Mesenchymal stem cell (in vitro differentiated cells and primary cell): ENCODE data around the gene WDR18.

ENCODE experiments used
- DNase-seq: peaks from one replicate; pipeline ENCODE4 v3.0.0-alpha.2; 2013
- H2AFZ ChIP-seq: one replicate; pipeline ENCODE4 v1.6.1; 2013; ENCODE audit warnings: low read depth, mild to moderate bottlenecking, control low read depth, inconsistent platforms, low read length, moderate library complexity
- H2AK5ac ChIP-seq: 2 replicates; pipeline ENCODE4 v1.6.1; 2013; ENCODE audit warnings: low read length, moderate library complexity, mild to moderate bottlenecking, inconsistent platforms; ENCODE audit not compliant: severe bottlenecking
- H2BK120ac ChIP-seq: one replicate; pipeline ENCODE4 v1.6.1; 2013; ENCODE audit warnings: low read depth, mild to moderate bottlenecking, inconsistent platforms, low read length, moderate library complexity
- H2BK12ac ChIP-seq, 2 experiments: one replicate each; pipeline ENCODE4 v1.6.1; 2013; ENCODE audit warnings: inconsistent platforms in 2 of 2, low read length in 2 of 2, mild to moderate bottlenecking in 2 of 2, moderate library complexity in 2 of 2, control low read depth in 1 of 2
- H2BK15ac ChIP-seq: one replicate; pipeline ENCODE4 v1.6.1; 2013; ENCODE audit warnings: mild to moderate bottlenecking, low read depth, inconsistent platforms; ENCODE audit not compliant: poor library complexity, severe bottlenecking
- H2BK5ac ChIP-seq: 2 replicates; pipeline ENCODE4 v1.6.1; 2013; ENCODE audit warnings: low read depth, mild to moderate bottlenecking, low read length, control low read depth, inconsistent platforms; ENCODE audit not compliant: poor library complexity, severe bottlenecking
- H3K14ac ChIP-seq, 2 experiments: one replicate each; pipeline ENCODE4 v1.6.1; 2013; ENCODE audit warnings: inconsistent platforms in 2 of 2, low read length in 2 of 2, control low read depth in 1 of 2, mild to moderate bottlenecking in 1 of 2, moderate library complexity in 1 of 2
- H3K18ac ChIP-seq, 2 experiments: one replicate each; pipeline ENCODE4 v1.6.1; 2013; ENCODE audit warnings: inconsistent platforms in 2 of 2, low read length in 2 of 2, control low read depth in 1 of 2, low read depth in 1 of 2, mild to moderate bottlenecking in 1 of 2
- H3K23ac ChIP-seq, 2 experiments: one replicate each; pipeline ENCODE4 v1.6.1; 2013; ENCODE audit warnings: inconsistent platforms in 2 of 2, low read length in 2 of 2, mild to moderate bottlenecking in 2 of 2, moderate library complexity in 2 of 2, control low read depth in 1 of 2
- H3K27ac ChIP-seq: 2 replicates; pipeline ENCODE4 v1.5.1; 2013; ENCODE audit warnings: mild to moderate bottlenecking, moderate library complexity, low read length, control low read depth, inconsistent platforms; ENCODE audit not compliant: poor library complexity, severe bottlenecking
- H3K27me3 ChIP-seq, 2 experiments: 2 replicates each; pipeline versions ENCODE4 v1.6.1 to v1.7.0; 2013; ENCODE audit warnings: low read length in 2 of 2, mild to moderate bottlenecking in 2 of 2, moderate library complexity in 2 of 2, control low read depth in 1 of 2, inconsistent platforms in 1 of 2; ENCODE audit not compliant: control insufficient read depth in 1 of 2, insufficient read depth in 1 of 2
- H3K36me3 ChIP-seq, 2 experiments: 2 replicates each; pipeline versions ENCODE4 v1.6.1 to v1.7.0; 2013; ENCODE audit warnings: low read length in 2 of 2, control low read depth in 1 of 2, inconsistent platforms in 1 of 2, low read depth in 1 of 2, mild to moderate bottlenecking in 1 of 2; ENCODE audit not compliant: insufficient read depth in 2 of 2, control insufficient read depth in 1 of 2
- H3K4ac ChIP-seq, 2 experiments: one replicate each; pipeline ENCODE4 v1.6.1; 2013; ENCODE audit warnings: inconsistent platforms in 2 of 2, low read length in 2 of 2, mild to moderate bottlenecking in 2 of 2, moderate library complexity in 2 of 2, control low read depth in 1 of 2, low read depth in 1 of 2
- H3K4me1 ChIP-seq: 2 replicates; pipeline ENCODE4 v1.6.1; 2013; ENCODE audit warnings: low read depth, low read length, control low read depth; ENCODE audit not compliant: control insufficient read depth, insufficient read depth
- H3K4me2 ChIP-seq: 2 replicates; pipeline ENCODE4 v1.6.1; 2013; ENCODE audit warnings: low read length, mild to moderate bottlenecking, inconsistent platforms; ENCODE audit not compliant: poor library complexity, severe bottlenecking
- H3K4me3 ChIP-seq, 2 experiments: 2 replicates each; pipeline versions ENCODE4 v1.5.1 to v1.7.0; 2013; ENCODE audit warnings: low read length in 2 of 2, mild to moderate bottlenecking in 2 of 2, control low read depth in 1 of 2, low read depth in 1 of 2; ENCODE audit not compliant: insufficient read depth in 1 of 2
- H3K79me1 ChIP-seq: replicated peaks from 2 replicates; pipeline ENCODE4 v1.6.1; 2013; ENCODE audit warnings: mild to moderate bottlenecking, control low read depth, low read length, inconsistent platforms; ENCODE audit not compliant: poor library complexity, severe bottlenecking
- H3K9ac ChIP-seq: 2 replicates; pipeline ENCODE4 v1.7.0; 2013; ENCODE audit warnings: mild to moderate bottlenecking, low read length, moderate library complexity
- H3K9me3 ChIP-seq: 2 replicates; pipeline ENCODE4 v1.7.0; 2013; ENCODE audit warnings: mild to moderate bottlenecking, low read length; ENCODE audit not compliant: control insufficient read depth
- H4K8ac ChIP-seq: one replicate; pipeline ENCODE4 v1.6.1; 2013; ENCODE audit warnings: inconsistent platforms, mild to moderate bottlenecking, low read length, moderate library complexity
- H4K91ac ChIP-seq: one replicate; pipeline ENCODE4 v1.6.1; 2013; ENCODE audit warnings: mild to moderate bottlenecking, low read length, inconsistent platforms
- WGBS: methylation state at CpG from one replicate; pipeline ENCODE4 v1.1.7; 2013; ENCODE audit warnings: mixed read lengths; 5-methylcytosine and 5-hydroxymethylcytosine counted together

Gene WDR18

DNA sequence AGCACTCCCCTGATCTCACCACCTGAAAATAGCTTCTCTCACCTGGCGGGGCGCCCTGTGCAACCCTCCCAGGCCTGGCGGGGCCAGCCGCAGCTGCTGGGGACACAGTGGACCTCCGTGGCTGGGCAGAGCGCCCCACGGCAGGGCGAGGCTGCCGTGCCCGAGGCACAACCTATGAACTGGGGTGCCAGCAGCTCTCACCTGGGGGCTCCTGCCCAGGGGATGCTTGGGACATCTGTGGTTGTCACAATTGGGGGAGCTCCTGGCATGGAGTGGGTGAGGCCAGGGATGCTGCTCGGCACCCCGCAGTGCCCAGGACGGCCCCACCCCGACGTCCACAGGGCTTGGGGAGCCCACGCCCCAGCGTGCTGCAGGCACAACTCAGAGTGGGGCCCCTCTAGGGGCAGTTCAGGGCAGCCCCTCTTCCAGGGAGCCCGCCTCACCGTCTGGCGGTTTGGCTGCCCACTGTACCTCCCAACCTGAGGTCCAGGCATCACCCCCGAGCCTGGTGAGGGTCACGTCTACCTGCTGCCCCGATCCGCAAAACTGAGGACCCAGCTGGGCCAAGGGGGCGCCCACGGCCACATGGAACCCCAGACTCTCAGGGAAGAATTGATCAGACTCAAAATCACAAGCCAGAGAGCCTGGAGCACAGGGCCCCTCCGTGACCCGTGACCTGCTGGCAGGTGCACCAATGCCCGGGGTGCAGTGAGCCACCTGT, 31.1 kb downstream of the WDR18 start:
- peak overlapping the region in 1 of 2 experiments; percentile 76 for H3K23ac ChIP-seq
- H3K36me3 ChIP-seq: peaks cover 19 to 79% of the 10 kb centered on the region in 2 experiments
- H3K9me3 ChIP-seq: no peaks in the 10 kb centered on the region
- H3K14ac ChIP-seq: no peak overlapping the region
- H2AFZ ChIP-seq: no peak overlapping the region
- H3K9ac ChIP-seq: peak overlapping the region; percentile 48
- no peak overlapping the region for H3K4me2 ChIP-seq
- no peak overlapping the region for H2BK120ac ChIP-seq
- DNase-seq: no peak
- no peak overlapping the region for H2BK15ac ChIP-seq
- no peak overlapping the region for H4K8ac ChIP-seq
- peaks cover 53% of the 10 kb centered on the region for H3K4me1 ChIP-seq
- no peak overlapping the region for H4K91ac ChIP-seq
- H3K4me3 ChIP-seq: no peak overlapping the region
- peaks cover 16% of the 10 kb centered on the region for H3K79me1 ChIP-seq
- H3K18ac ChIP-seq: peak overlapping the region in 1 of 2 experiments; percentile 5
- H3K4ac ChIP-seq: no peak overlapping the region
- H2BK12ac ChIP-seq: no peak overlapping the region
- WGBS: 96% methylated on average over 24 of the region's 29 CpGs
- no peak overlapping the region for H2AK5ac ChIP-seq
- no peak overlapping the region for H2BK5ac ChIP-seq
- H3K27ac ChIP-seq: no peak overlapping the region
- no peaks in the 10 kb centered on the region for H3K27me3 ChIP-seq

DNA sequence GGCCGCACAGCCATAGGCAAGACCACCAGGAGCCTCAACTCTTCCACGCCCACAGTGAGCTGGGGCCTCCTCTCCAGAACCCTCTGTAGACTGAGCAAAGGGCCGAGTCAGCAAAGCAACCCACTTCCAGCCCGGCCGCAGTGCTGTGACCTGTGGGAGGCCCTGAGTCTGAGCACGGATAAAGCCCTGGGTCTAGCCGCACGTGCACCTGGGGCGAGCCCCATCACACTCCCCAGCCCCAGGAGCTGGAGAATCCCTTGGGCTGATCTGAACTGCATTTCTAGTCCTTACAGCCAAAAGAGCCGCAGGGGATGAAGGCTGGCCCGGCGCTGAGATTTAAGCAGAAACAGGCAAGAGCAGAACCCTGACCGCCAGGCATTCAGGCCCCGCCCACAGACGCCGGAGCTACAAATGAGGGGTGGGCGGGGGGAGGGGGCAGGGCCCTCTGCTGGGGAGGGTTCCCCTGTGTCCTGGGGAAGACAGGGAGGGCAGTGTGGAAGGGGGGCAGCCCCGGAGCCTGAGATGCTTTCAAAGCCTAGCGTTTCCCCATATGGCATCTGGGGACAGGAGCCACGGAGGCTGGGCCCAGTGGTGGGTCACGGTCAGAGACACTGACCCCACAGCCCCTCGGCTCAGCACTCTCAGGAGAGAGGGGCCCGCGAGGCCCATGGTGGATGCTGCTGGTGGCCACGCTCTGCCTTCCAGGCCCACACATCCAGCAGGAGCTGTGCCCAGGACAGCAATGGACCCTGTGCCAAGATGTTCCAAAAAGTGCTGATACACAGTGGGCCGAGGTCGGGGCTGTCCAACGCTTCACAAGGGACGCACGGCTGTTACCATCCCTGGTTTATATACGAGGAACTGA, 31.9 kb downstream of the WDR18 start:
- Histone ChIP-seq H3K79me1 (peaks cover 14% of the 10 kb centered on the region), H4K91ac (peak overlapping the region; percentile 29), H2BK5ac (no peak overlapping the region), H2AK5ac (no peak overlapping the region), H2AFZ (no peak overlapping the region), H3K4ac (no peak overlapping the region), H3K4me3 (peak overlapping the region in 1 of 2 experiments; percentile 8), H3K4me2 (no peak overlapping the region), H2BK12ac (peak overlapping the region in 1 of 2 experiments; percentile 51), H3K27ac (peak overlapping the region; percentile 9), H2BK120ac (no peak overlapping the region), H3K23ac (peak overlapping the region in 1 of 2 experiments; percentile 23), H3K9me3 (no peaks in the 10 kb centered on the region), H3K4me1 (peaks cover 53% of the 10 kb centered on the region), H3K9ac (peak overlapping the region; percentile 48), H4K8ac (no peak overlapping the region), H3K14ac (peak overlapping the region in 1 of 2 experiments; percentile 4), H2BK15ac (no peak overlapping the region), H3K18ac (peak overlapping the region in 1 of 2 experiments; percentile 48), H3K27me3 (no peaks in the 10 kb centered on the region), H3K36me3 (peaks cover 15 to 71% of the 10 kb centered on the region in 2 experiments)
- no peak for DNase-seq
- WGBS: 71% methylated on average over 31 of the region's 31 CpGs

DNA sequence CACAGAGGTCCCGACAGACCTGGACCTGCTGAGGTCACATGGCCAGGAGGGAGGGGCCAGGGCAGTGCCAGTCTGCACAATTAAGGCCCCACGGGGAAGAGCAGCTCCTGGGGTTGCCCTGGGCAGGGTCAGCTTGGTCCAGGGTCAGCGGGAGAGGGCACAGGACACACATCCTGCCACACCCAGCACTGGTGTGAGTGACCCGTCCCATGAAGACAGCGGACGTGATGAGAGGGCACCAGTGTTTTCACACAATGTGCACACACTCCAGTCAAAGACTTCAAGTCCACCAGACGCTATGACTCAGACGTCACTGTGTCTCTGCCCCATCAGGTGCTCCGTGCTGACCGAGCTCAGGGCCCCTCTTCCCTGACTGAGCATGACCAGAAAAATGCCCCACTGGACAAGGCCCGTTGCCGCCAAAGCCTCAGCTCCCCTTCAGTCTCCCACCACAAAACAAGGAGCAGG, 32.5 kb downstream of the WDR18 start:
- Histone ChIP-seq H3K4me2 (no peak overlapping the region), H3K9me3 (no peaks in the 10 kb centered on the region), H4K8ac (peak overlapping the region; percentile 66), H4K91ac (peak overlapping the region; percentile 36), H3K36me3 (peaks cover 14 to 64% of the 10 kb centered on the region in 2 experiments), H3K14ac (no peak overlapping the region), H2BK15ac (no peak overlapping the region), H3K79me1 (peaks cover 14% of the 10 kb centered on the region), H2BK5ac (no peak overlapping the region), H3K4me3 (peak overlapping the region in 1 of 2 experiments; percentile 33), H3K27me3 (no peaks in the 10 kb centered on the region), H3K4me1 (peaks cover 53% of the 10 kb centered on the region), H2AFZ (no peak overlapping the region), H2BK12ac (peak overlapping the region in 1 of 2 experiments; percentile 51), H3K18ac (peak overlapping the region in 1 of 2 experiments; percentile 42), H3K27ac (peak overlapping the region; percentile 33), H3K23ac (no peak overlapping the region), H3K4ac (no peak overlapping the region), H2BK120ac (no peak overlapping the region), H3K9ac (peak overlapping the region; percentile 30), H2AK5ac (no peak overlapping the region)
- 36% methylated on average over 12 of the region's 12 CpGs for WGBS
- peak; percentile 87 for DNase-seq
